WTC11 (cell line): ENCODE data around the gene PPM1D.

Experiments
- CBFB ChIP-seq: sonication (generic); formaldehyde crosslinking; IDR thresholded peaks from 2 replicates; pipeline ENCODE4 v1.8.1; 2022; ENCODE audit warnings: mild to moderate bottlenecking, low read depth, missing genetic modification reagents
- CTCF ChIP-seq: fragments of 200-600 bp; IDR thresholded peaks from 2 replicates; pipeline ENCODE4 v1.8.0; 2022; ENCODE audit warnings: antibody characterized with exemption
- FOXP4 ChIP-seq: sonication (generic); formaldehyde crosslinking; IDR thresholded peaks from 2 replicates; pipeline ENCODE4 v1.8.0; 2022; ENCODE audit warnings: mild to moderate bottlenecking, missing genetic modification reagents
- HMGXB4 ChIP-seq: sonication (generic); formaldehyde crosslinking; IDR thresholded peaks from 2 replicates; pipeline ENCODE4 v1.8.1; 2023; ENCODE audit warnings: mild to moderate bottlenecking, moderate library complexity, missing genetic modification reagents
- JUN ChIP-seq: sonication (generic); formaldehyde crosslinking; IDR thresholded peaks from 2 replicates; pipeline ENCODE4 v1.8.0; 2023; ENCODE audit warnings: mild to moderate bottlenecking, missing genetic modification reagents
- NR1H2 ChIP-seq: sonication (generic); formaldehyde crosslinking; IDR thresholded peaks from 2 replicates; pipeline ENCODE4 v1.9.0; 2021; ENCODE audit warnings: mild to moderate bottlenecking, moderate library complexity, missing genetic modification reagents
- NR2C2 ChIP-seq: sonication (generic); formaldehyde crosslinking; IDR thresholded peaks from 2 replicates; pipeline ENCODE4 v1.8.0; 2022; ENCODE audit warnings: mild to moderate bottlenecking, missing genetic modification reagents
- NR3C1 ChIP-seq: sonication (generic); formaldehyde crosslinking; conservative IDR thresholded peaks from 2 replicates; pipeline ENCODE4 v1.8.1; 2023; ENCODE audit warnings: low read depth, mild to moderate bottlenecking, missing genetic modification reagents
- PREB ChIP-seq: sonication (generic); formaldehyde crosslinking; IDR thresholded peaks from 2 replicates; pipeline ENCODE4 v1.8.1; 2022; ENCODE audit warnings: mild to moderate bottlenecking, missing genetic modification reagents, moderate library complexity, borderline replicate concordance
- USF1 ChIP-seq: sonication (generic); formaldehyde crosslinking; IDR thresholded peaks from 2 replicates; pipeline ENCODE4 v1.8.0; 2022; ENCODE audit warnings: mild to moderate bottlenecking, missing genetic modification reagents
- USF2 ChIP-seq: sonication (generic); formaldehyde crosslinking; IDR thresholded peaks from 2 replicates; pipeline ENCODE4 v1.8.1; 2023; ENCODE audit warnings: mild to moderate bottlenecking, missing genetic modification reagents, moderate library complexity
- ZNF317 ChIP-seq: sonication (generic); formaldehyde crosslinking; IDR thresholded peaks from 2 replicates; pipeline ENCODE4 v1.8.1; 2023; ENCODE audit warnings: low read depth, mild to moderate bottlenecking, moderate library complexity, missing genetic modification reagents, borderline replicate concordance

GRCh38 chr17:60678118-60678444, 78.1 kb downstream of the PPM1D start:
- TF ChIP-seq USF2 (CRISPR knock-in tag) (no peak), CTCF (no peak), USF1 (CRISPR knock-in tag) (no peak), NR1H2 (no peak), PREB (CRISPR knock-in tag) (no peak), NR3C1 (CRISPR knock-in tag) (no peak), HMGXB4 (CRISPR knock-in tag) (no peak), NR2C2 (no peak), ZNF317 (CRISPR knock-in tag) (no peak), CBFB (CRISPR knock-in tag) (no peak), FOXP4 (CRISPR knock-in tag) (no peak), JUN (CRISPR knock-in tag) (no peak)
